Liver (tissue), 3 donors: ENCODE data around the gene LSMEM2.

Source experiments
- CTCF ChIP-seq: fragments of 150-350 bp; IDR thresholded peaks from 2 replicates; pipeline ENCODE4 v1.5.1; 2017; ENCODE audit warnings: improper control_type of control experiment, low read depth, low read length; ENCODE audit not compliant: missing input control
- GABPA ChIP-seq, 2 donors: IDR thresholded peaks in 1 of 2; conservative IDR thresholded peaks in 1 of 2; 2 replicates each; pipeline ENCODE4 v1.6.1; 2016; ENCODE audit warnings: antibody characterized with exemption in 2 of 2, mild to moderate bottlenecking in 1 of 2, moderate library complexity in 1 of 2
- MAX ChIP-seq: IDR thresholded peaks from 2 replicates; pipeline ENCODE4 v1.6.1; 2016; ENCODE audit warnings: antibody characterized with exemption
- NR2F2 ChIP-seq: IDR thresholded peaks from 2 replicates; pipeline ENCODE4 v1.6.1; 2016; ENCODE audit warnings: antibody characterized with exemption
- REST ChIP-seq: IDR thresholded peaks from 2 replicates; pipeline ENCODE4 v1.6.1; 2016; ENCODE audit warnings: antibody characterized with exemption, mild to moderate bottlenecking
- YY1 ChIP-seq: IDR thresholded peaks from 2 replicates; pipeline ENCODE4 v1.6.1; 2016; ENCODE audit warnings: antibody characterized with exemption, mild to moderate bottlenecking
- donor health status: healthy.
- donor health status: healthy.

- TF ChIP-seq GABPA (IDR thresholded peaks at IDR 0.05 in 1 of 2, conservative IDR thresholded peaks at IDR 0.05 in 1 of 2), result peak; percentile 75 to 95
- TF ChIP-seq CTCF, result no peak
- peak; percentile 74 for TF ChIP-seq REST
- TF ChIP-seq NR2F2, result no peak
- peak; percentile 55 for TF ChIP-seq MAX
- peak; percentile 75 for TF ChIP-seq YY1
Observed at GRCh38 chr3:50327943-50328691, 49.2 kb downstream of the LSMEM2 start, which contains the start of gene TUSC2.
